A673 (cell line): ENCODE data around the gene CEP20. TPM values are rescaled to one million over a fixed set of nuclear protein-coding genes. Genes with fewer than 3 reads are reported as not detected.
"Not testable (repeated sequence)": the region's sequence is repeated elsewhere in the genome, so short reads cannot be mapped to it uniquely, and the experiment has no call there.

ENCODE experiments used
- Bru-seq: library from RNA; stranded (reverse); fragments of 400-500 nt; gene quantifications from one replicate; lab custom pipeline; 2021; lab: Mats Ljungman, UMichigan
- BruChase-seq, 2 experiments: library from RNA; stranded (reverse); fragments of 400-500 nt; gene quantifications; one replicate each; lab custom pipeline; 2021; lab: Mats Ljungman, UMichigan
- BruUV-seq: library from RNA; stranded (reverse); fragments of 400-500 nt; replicated peaks from 2 replicates; lab custom pipeline; 2021; lab: Mats Ljungman, UMichigan
- CTCF ChIA-PET: fragments of 300-600 bp; sonication (Branson Sonifier 250); formaldehyde crosslinking; loops from one replicate; lab custom pipeline; 2022; ENCODE audit warnings: antibody characterized with exemption; lab: Charles Lee
- POLR2A ChIA-PET: fragments of 300-600 bp; sonication (Branson Sonifier 250); formaldehyde crosslinking; loops from one replicate; lab custom pipeline; 2022; ENCODE audit warnings: antibody characterized with exemption; ENCODE audit not compliant: low non-redundant PET; lab: Charles Lee
- DNase-seq: peaks from one replicate; pipeline ENCODE4 v3.0.0-alpha.2; 2015; ENCODE audit warnings: low spot score
- H3K27ac ChIP-seq: fragments of 200-600 bp; sonication (generic); 2 replicates; pipeline ENCODE4 v1.5.1; 2016; ENCODE audit warnings: mixed run types, low read depth, mild to moderate bottlenecking, mixed read lengths, antibody characterized with exemption, low read length; ENCODE audit not compliant: poor library complexity, severe bottlenecking
- H3K27me3 ChIP-seq: fragments of 200-600 bp; sonication (generic); replicated peaks from 2 replicates; pipeline ENCODE4 v1.6.1; 2017; ENCODE audit warnings: mixed run types, low read depth, mild to moderate bottlenecking, mixed read lengths, antibody characterized with exemption, low read length; ENCODE audit not compliant: insufficient read depth, poor library complexity
- H3K36me3 ChIP-seq: fragments of 200-600 bp; sonication (generic); 2 replicates; pipeline ENCODE4 v1.6.1; 2016; ENCODE audit warnings: mixed run types, mild to moderate bottlenecking, mixed read lengths, antibody characterized with exemption, low read length; ENCODE audit not compliant: insufficient read depth, poor library complexity, severe bottlenecking
- H3K4me1 ChIP-seq: fragments of 200-600 bp; sonication (generic); 2 replicates; pipeline ENCODE4 v1.6.1; 2017; ENCODE audit warnings: mixed run types, mild to moderate bottlenecking, mixed read lengths, antibody characterized with exemption, low read length; ENCODE audit not compliant: insufficient read depth, poor library complexity, severe bottlenecking
- H3K4me3 ChIP-seq: fragments of 200-600 bp; sonication (generic); 2 replicates; pipeline ENCODE4 v1.5.1; 2016; ENCODE audit warnings: low read depth, mixed run types, mild to moderate bottlenecking, mixed read lengths, low read length; ENCODE audit not compliant: poor library complexity, severe bottlenecking
- H3K9me3 ChIP-seq: fragments of 200-600 bp; sonication (generic); 2 replicates; pipeline ENCODE4 v1.6.1; 2016; ENCODE audit warnings: mixed run types, low read depth, mild to moderate bottlenecking, mixed read lengths, antibody characterized with exemption, low read length; ENCODE audit not compliant: poor library complexity, severe bottlenecking
- CTCF ChIP-seq: fragments of 300-800, 200-600 bp; sonication (generic); conservative IDR thresholded peaks from 2 replicates; pipeline ENCODE4 v1.5.1; 2017; ENCODE audit warnings: low read depth, mild to moderate bottlenecking, antibody characterized with exemption, low read length, moderate library complexity, mixed read lengths
- EZH2 ChIP-seq: fragments of 200-600 bp; sonication (generic); IDR thresholded peaks from 2 replicates; pipeline ENCODE4 v1.6.1; 2017; ENCODE audit warnings: borderline replicate concordance, low read depth, mild to moderate bottlenecking, mixed read lengths, antibody characterized with exemption, low read length; ENCODE audit not compliant: poor library complexity, severe bottlenecking
- intact Hi-C: fragments of 100-400 bp; cut with micrococcal nuclease; formaldehyde crosslinking; loops from one replicate; pipeline ENCODE4 v1.10.0; 2022; ENCODE audit not compliant: unreplicated experiment
- long read RNA-seq: library from polyadenylated mRNA; stranded (forward); transcript quantifications from one replicate; pipeline ENCODE4 v2.0.0, GENCODE V29; 2022
- total RNA-seq: library from RNA; stranded (reverse); gene quantifications from 2 replicates; pipeline ENCODE4 v1.2.3, GENCODE V29; 2021

The CEP20 gene
- total RNA-seq (50.2 and 51.0 TPM in 2 replicates), Bru-seq, nascent RNA (percentile 89 among the genes with signal in this experiment), BruChase-seq, experiment 1, labeled RNA remaining after a 2-hour chase (percentile 91 among the genes with signal in this experiment), BruChase-seq, experiment 2, labeled RNA remaining after a 6-hour chase (percentile 93 among the genes with signal in this experiment)
- long read RNA-seq, transcript FOPNL-201 (5 exons, 2,275 nt): major isoform, 177 of 208 reads
- long read RNA-seq, partial matches to known transcripts: 6 of 208 reads
- long read RNA-seq, other reads (novel, unspliced or antisense): 12 of 208 reads

- Histone ChIP-seq H3K4me1 (no peaks in the 10 kb centered on the region), H3K27ac (peak within 1 kb of the TSS; percentile 96), H3K36me3 (peaks cover 6% of the 10 kb centered on the region), H3K4me3 (peak within 1 kb of the TSS; percentile 93), H3K27me3 (no peaks in the 10 kb centered on the region), H3K9me3 (no peaks in the 10 kb centered on the region)
- CTCF ChIA-PET: interaction anchor here (1.3 kb wide), 1 partner anchor 14 kb away, joined by 7 read pairs; no protein-coding TSS in a partner anchor
- TF ChIP-seq EZH2: no peak
- no peak for TF ChIP-seq CTCF
- TSS peak; percentile 73 for BruUV-seq
- peak; percentile 99 for DNase-seq
- POLR2A ChIA-PET: no interaction called here
- intact Hi-C loops: no loop called here
Measured at GRCh38 chr16:15888072-15888976, at the start of gene CEP20. CEP20 (minus strand) TSS chr16:15888603; CDS start chr16:15888585, 18 bp downstream.

GRCh38 chr16:15936809-15937208, 48.4 kb upstream of the CEP20 start:
- POLR2A ChIA-PET, intact Hi-C loops, H3K27ac ChIP-seq, H3K9me3 ChIP-seq, H3K4me3 ChIP-seq, H3K36me3 ChIP-seq, H3K4me1 ChIP-seq, H3K27me3 ChIP-seq, DNase-seq, BruUV-seq, CTCF ChIA-PET: not testable (repeated sequence)

- no TSS peak for BruUV-seq
- no peak for DNase-seq
- ChIA-PET CTCF (no interaction called here), POLR2A (no interaction called here)
- intact Hi-C loops: no loop called here
- Histone ChIP-seq H3K27me3 (no peaks in the 10 kb centered on the region), H3K36me3 (no peaks in the 10 kb centered on the region), H3K9me3 (no peaks in the 10 kb centered on the region), H3K4me1 (no peaks in the 10 kb centered on the region), H3K4me3 (no peak overlapping the region), H3K27ac (no peak overlapping the region)
- no peak for TF ChIP-seq EZH2
- no peak for TF ChIP-seq CTCF
Measured at GRCh38 chr16:15934991-15935390, 46.6 kb upstream of the CEP20 start.
